BLaER1 treated with 17β-estradiol and CSF1 and Interleukin-3, amounts not matched to agents 10 nM and 100 nM (cell line): ENCODE measurements around the gene ZNF516.

Source experiments
- H3K27ac ChIP-seq, 11 experiments: shearing (Covaris generic); formaldehyde crosslinking; 2 replicates each; pipeline ENCODE4 v1.8.1; 2022
- H3K27me3 ChIP-seq, 11 experiments: shearing (Covaris generic); formaldehyde crosslinking; 2 replicates each; pipeline ENCODE4 v1.8.1; 2022
- H3K36me3 ChIP-seq, 11 experiments: shearing (Covaris generic); formaldehyde crosslinking; 2 replicates each; pipeline ENCODE4 v1.8.1; 2022
- H3K4me1 ChIP-seq, 10 experiments: shearing (Covaris generic); formaldehyde crosslinking; 2 replicates each; pipeline ENCODE4 v1.8.1; 2022
- H3K4me2 ChIP-seq, 11 experiments: shearing (Covaris generic); formaldehyde crosslinking; 2 replicates each; pipeline ENCODE4 v1.8.1; 2022
- H3K4me3 ChIP-seq, 10 experiments: shearing (Covaris generic); formaldehyde crosslinking; 2 replicates each; pipeline ENCODE4 v1.8.1; 2022
- H3K9ac ChIP-seq, 11 experiments: shearing (Covaris generic); formaldehyde crosslinking; 2 replicates each; pipeline ENCODE4 v1.8.1; 2022
- H3K9me3 ChIP-seq, 11 experiments: shearing (Covaris generic); formaldehyde crosslinking; replicated peaks in 1 of 11; 2 replicates each; pipeline ENCODE4 v1.8.1; 2022
- H4K20me1 ChIP-seq, 11 experiments: shearing (Covaris generic); formaldehyde crosslinking; 2 replicates each; pipeline ENCODE4 v1.8.1; 2022
- Cebpa-rat ChIP-seq, 11 experiments: shearing (Covaris generic); IDR thresholded peaks; 2 replicates each; pipeline ENCODE4 v1.8.1; 2022

ZNF516 gene

DNA sequence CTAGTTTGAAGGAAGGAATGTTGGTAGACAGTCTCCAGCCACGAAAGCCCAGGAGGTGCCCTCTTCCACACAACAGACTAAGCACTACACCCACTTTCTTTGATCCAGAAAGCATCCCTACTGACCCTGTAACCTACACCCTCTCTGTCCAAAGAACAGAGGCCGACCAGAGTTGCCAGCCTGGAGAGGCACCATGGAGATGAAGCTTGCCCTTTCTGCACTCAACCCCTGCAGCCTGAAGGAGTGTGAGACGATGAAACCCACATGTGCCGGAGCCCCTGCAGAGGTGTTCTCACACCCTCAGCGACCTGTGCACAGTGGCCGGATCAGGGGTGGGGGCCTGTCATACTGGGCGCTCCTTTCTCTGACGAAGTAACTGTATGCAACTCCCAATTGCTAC is 136.3 kb downstream of the ZNF516 start:
- Histone ChIP-seq H3K4me1 (peaks cover 14 to 26% (median 21%) of the 10 kb centered on the region in 10 experiments), H3K9me3 (peaks cover 0 to 40% (median 24%) of the 10 kb centered on the region in 11 experiments; a peak in 14 of 22 replicates), H3K27me3 (no peaks in the 10 kb centered on the region), H3K36me3 (peaks cover 70 to 88% (median 78%) of the 10 kb centered on the region in 11 experiments), H3K27ac (0 out of 22 replicates have a peak overlapping the region, but pooled peaks of 2 of the 11 experiments have one; percentile 4 to 29), H3K9ac (peak overlapping the region in 1 of 11 experiments; percentile 37; a peak in 1 of 22 replicates), H4K20me1 (peaks cover 0 to 34% (median 3%) of the 10 kb centered on the region in 11 experiments; a peak in 6 of 22 replicates), H3K4me3 (no peak overlapping the region; a peak in 1 of 20 replicates), H3K4me2 (peak overlapping the region; percentile 30 to 80 (median 61))
- no peak for TF ChIP-seq Cebpa-rat (IDR thresholded peaks at IDR 0.05)

DNA sequence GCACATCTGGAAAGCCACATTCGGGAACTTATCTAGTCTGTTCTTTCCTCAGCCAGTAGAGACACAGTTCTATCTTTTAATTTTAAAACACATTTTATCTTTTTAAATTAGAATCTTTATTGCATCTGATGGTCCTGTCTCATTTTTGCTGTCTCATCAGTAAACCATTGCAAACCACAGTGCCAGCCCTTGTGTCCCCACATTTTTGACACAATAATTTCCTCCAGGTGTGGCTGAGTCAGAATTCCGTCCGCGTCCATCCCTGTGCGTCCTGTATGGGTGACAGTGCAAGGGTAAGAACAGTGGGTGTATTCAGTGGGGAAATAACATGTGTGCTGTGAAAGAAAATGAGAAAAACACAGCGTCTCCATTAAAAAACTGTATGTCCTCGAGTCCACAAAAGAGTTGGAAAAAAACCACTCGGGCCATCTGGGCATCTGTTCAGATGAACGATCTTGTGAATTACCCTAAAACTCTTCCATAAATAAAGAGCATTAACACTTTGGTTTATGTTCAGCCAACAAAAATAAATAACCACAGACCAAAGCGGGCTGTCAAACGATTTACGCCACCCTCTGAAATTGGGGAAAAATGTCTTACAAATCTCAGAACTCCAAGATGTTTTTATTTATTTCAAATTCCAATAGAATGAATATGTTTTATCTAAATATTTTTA is 137.3 kb downstream of the ZNF516 start:
- Histone ChIP-seq H3K4me3 (no peak overlapping the region), H3K27ac (no peak overlapping the region), H3K27me3 (no peaks in the 10 kb centered on the region), H4K20me1 (peaks cover 0 to 24% (median 3%) of the 10 kb centered on the region in 11 experiments; a peak in 6 of 22 replicates), H3K9ac (no peak overlapping the region), H3K4me1 (peaks cover 14 to 26% (median 21%) of the 10 kb centered on the region in 10 experiments), H3K9me3 (peaks cover 0 to 43% (median 24%) of the 10 kb centered on the region in 11 experiments; a peak in 14 of 22 replicates), H3K4me2 (no peak overlapping the region), H3K36me3 (peaks cover 60 to 78% (median 68%) of the 10 kb centered on the region in 11 experiments)
- TF ChIP-seq Cebpa-rat (IDR thresholded peaks at IDR 0.05) = no peak

DNA sequence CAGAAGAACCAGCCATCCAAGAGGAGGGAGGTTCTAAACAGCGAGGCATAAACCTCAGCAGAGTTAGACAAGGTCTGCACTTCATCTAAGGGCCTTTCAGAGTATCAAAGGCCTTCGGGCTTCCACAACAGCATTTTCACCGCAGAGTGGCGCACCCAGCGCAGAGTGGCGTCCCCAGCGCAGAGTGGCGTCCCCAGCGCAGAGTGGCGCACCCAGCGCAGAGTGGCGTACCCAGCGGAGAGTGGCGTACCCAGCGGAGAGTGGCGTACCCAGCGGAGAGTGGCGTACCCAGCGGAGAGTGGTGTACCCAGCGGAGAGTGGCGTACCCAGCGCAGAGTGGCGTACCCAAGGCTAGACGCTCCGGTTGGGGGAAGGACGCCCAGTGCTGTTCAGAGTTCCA is 137.9 kb downstream of the ZNF516 start:
- Histone ChIP-seq H3K36me3 (peaks cover 55 to 72% (median 63%) of the 10 kb centered on the region in 11 experiments), H3K27me3 (no peaks in the 10 kb centered on the region)

DNA sequence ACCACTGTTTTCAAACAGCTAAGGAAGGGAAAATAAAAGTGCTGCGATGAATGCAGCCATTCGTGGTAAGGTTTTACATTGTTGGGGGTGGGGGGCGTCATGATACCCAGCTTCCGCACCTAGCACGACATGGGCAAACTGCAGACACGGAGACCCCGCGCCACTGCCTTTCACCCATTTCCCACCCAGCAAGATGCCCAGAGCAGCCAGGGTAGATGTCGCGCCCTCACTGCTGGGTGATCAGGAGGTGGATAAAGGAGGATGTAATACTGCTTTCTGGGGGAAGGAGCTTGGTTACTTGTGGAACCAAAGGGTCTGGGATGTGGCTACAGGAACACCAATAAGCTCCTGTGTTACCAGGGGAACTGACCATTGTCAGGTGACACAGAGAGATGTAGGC is 138.4 kb downstream of the ZNF516 start:
- Histone ChIP-seq H3K4me2 (no peak overlapping the region), H3K9me3 (peaks cover 0 to 43% (median 24%) of the 10 kb centered on the region in 11 experiments; a peak in 14 of 22 replicates), H4K20me1 (peaks cover 0 to 24% (median 3%) of the 10 kb centered on the region in 11 experiments; a peak in 6 of 22 replicates), H3K27me3 (no peaks in the 10 kb centered on the region), H3K4me1 (peaks cover 14 to 26% (median 21%) of the 10 kb centered on the region in 10 experiments), H3K9ac (no peak overlapping the region), H3K4me3 (no peak overlapping the region), H3K36me3 (peaks cover 50 to 67% (median 58%) of the 10 kb centered on the region in 11 experiments), H3K27ac (no peak overlapping the region)
- no peak for TF ChIP-seq Cebpa-rat (IDR thresholded peaks at IDR 0.05)

More for the DNA sequence above, 137.9 kb downstream of the ZNF516 start:
- Histone ChIP-seq H3K4me3 (no peak overlapping the region), H4K20me1 (peaks cover 0 to 24% (median 3%) of the 10 kb centered on the region in 11 experiments; a peak in 6 of 22 replicates), H3K9me3 (peaks cover 0 to 43% (median 24%) of the 10 kb centered on the region in 11 experiments; a peak in 14 of 22 replicates), H3K4me1 (peaks cover 14 to 26% (median 21%) of the 10 kb centered on the region in 10 experiments), H3K9ac (no peak overlapping the region), H3K27ac (no peak overlapping the region), H3K4me2 (no peak overlapping the region)
- no peak for TF ChIP-seq Cebpa-rat (IDR thresholded peaks at IDR 0.05)

DNA sequence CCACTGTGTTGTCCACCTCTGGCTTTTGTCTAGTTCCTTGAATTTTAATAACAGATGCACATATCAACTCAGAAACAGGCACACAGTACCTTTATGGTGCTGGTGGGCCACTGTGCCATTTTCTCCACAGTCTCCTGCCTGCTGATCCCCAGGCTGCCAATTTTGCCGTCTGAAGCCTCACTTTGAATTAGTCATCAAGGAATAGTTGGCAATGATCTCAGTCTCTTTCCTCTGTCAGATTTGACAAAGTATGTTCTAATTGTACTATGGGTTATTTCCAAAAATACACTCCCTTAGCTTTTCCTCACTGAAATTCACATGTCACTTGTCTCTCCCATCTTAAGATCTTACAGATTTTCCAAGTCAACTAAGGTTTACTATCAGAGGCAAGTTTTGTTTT is 140.7 kb downstream of the ZNF516 start:
- Histone ChIP-seq H3K9me3 (peaks cover 0 to 43% (median 24%) of the 10 kb centered on the region in 11 experiments; a peak in 14 of 22 replicates), H3K4me2 (no peak overlapping the region), H3K4me1 (peaks cover 11 to 16% (median 12%) of the 10 kb centered on the region in 10 experiments), H3K9ac (no peak overlapping the region), H3K27ac (no peak overlapping the region), H3K27me3 (no peaks in the 10 kb centered on the region), H3K4me3 (no peak overlapping the region), H3K36me3 (peaks cover 33 to 47% (median 39%) of the 10 kb centered on the region in 11 experiments), H4K20me1 (peaks cover 0 to 23% (median 0%) of the 10 kb centered on the region in 11 experiments; a peak in 6 of 22 replicates)
- no peak for TF ChIP-seq Cebpa-rat (IDR thresholded peaks at IDR 0.05)

DNA sequence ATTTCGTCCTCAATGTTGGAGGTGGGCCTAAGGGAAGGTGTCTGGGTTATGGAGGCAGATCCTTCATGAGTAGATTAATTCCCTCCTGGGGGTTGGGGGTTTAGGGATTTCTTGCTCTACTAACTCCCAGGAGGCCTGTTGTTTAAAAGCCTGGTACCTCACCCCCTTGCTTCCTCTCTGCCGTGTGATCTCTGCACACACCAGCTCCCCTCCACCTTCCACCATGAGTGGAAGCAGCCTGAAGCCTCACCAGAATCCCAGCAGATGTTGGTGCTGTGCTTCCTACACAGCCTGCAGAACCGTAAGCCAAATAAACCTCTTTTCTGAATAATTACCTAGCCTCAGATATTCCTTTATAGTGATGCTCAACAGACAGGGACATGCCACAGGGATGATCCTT is 141.5 kb downstream of the ZNF516 start:
- no peak overlapping the region for H3K27ac ChIP-seq
- no peak for TF ChIP-seq Cebpa-rat (IDR thresholded peaks at IDR 0.05)
- H3K4me3 ChIP-seq = no peak overlapping the region

DNA sequence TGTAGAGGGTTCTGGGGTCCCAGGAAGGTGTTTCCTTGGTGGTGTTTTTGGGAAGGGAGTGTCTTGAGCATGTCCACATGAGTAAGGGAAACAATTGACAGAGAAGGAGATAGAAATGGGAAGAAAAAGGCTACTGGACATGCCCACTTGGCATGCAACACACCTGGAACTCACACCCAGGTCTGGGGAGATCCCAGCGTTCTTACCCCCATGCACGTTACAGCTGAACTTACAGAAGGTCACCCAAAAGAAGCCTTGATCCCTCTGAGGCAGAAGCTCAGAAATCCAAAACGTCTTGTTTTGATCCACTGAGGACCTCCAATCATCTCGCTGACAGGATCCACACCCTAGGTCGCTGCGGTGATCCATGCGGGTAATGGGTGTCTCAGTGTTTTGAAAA is 142.0 kb downstream of the ZNF516 start:
- H3K36me3 ChIP-seq = peaks cover 27 to 34% (median 28%) of the 10 kb centered on the region in 11 experiments
- H4K20me1 ChIP-seq = peaks cover 0 to 17% (median 0%) of the 10 kb centered on the region in 11 experiments; a peak in 2 of 22 replicates
- TF ChIP-seq Cebpa-rat (IDR thresholded peaks at IDR 0.05) = no peak
- H3K9me3 ChIP-seq = peaks cover 0 to 43% (median 24%) of the 10 kb centered on the region in 11 experiments; a peak in 14 of 22 replicates
- no peaks in the 10 kb centered on the region for H3K27me3 ChIP-seq
- no peak overlapping the region for H3K27ac ChIP-seq
- no peak overlapping the region for H3K4me2 ChIP-seq
- no peak overlapping the region for H3K4me3 ChIP-seq
- H3K9ac ChIP-seq = no peak overlapping the region
- peaks cover 0 to 14% (median 9%) of the 10 kb centered on the region in 10 experiments; a peak in 14 of 20 replicates for H3K4me1 ChIP-seq

More for the DNA sequence above, 141.5 kb downstream of the ZNF516 start:
- no peak overlapping the region for H3K9ac ChIP-seq
- H3K27me3 ChIP-seq = no peaks in the 10 kb centered on the region
- H3K4me2 ChIP-seq = no peak overlapping the region
- peaks cover 0 to 43% (median 24%) of the 10 kb centered on the region in 11 experiments; a peak in 14 of 22 replicates for H3K9me3 ChIP-seq
- H3K36me3 ChIP-seq = peaks cover 30 to 38% (median 33%) of the 10 kb centered on the region in 11 experiments
- peaks cover 2 to 13% (median 8%) of the 10 kb centered on the region in 10 experiments; a peak in 18 of 20 replicates for H3K4me1 ChIP-seq
- peaks cover 0 to 17% (median 0%) of the 10 kb centered on the region in 11 experiments; a peak in 2 of 22 replicates for H4K20me1 ChIP-seq

DNA sequence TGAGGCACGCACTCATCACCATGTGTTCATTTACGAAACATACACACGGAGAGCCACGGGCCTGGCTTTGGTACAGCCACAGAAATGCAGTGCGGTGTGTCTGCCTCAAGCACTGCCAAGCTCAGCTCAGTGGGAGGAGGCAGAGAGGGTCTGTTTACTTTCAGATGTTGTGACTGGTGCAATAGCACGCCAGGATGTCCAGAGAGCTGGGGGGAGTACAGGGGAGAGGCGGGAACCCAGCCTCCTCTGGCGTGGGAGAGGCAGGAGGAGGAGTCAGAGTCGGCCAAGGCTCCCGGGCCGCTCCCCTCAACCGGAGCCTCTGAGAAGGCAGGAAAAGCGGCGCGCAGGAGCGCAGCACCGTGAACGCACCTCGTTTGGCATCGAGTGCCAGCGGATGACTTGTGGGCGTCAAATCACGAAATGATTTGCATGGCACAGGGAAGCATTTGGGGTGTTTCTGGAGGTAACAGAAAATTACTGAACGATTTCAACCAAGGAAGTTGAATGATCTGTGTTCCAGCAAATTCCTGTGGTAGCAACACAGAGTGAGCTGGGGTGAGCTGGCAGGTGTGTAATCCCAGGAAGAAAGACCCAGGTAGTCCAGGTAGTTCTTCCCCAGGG is 143.0 kb downstream of the ZNF516 start:
- H3K4me1 ChIP-seq = peaks cover 4 to 22% (median 19%) of the 10 kb centered on the region in 10 experiments; a peak in 18 of 20 replicates
- no peak overlapping the region for H3K9ac ChIP-seq
- H3K4me2 ChIP-seq = no peak overlapping the region
- H3K27ac ChIP-seq = no peak overlapping the region
- peaks cover 17 to 24% (median 19%) of the 10 kb centered on the region in 11 experiments for H3K36me3 ChIP-seq
- no peaks in the 10 kb centered on the region for H3K27me3 ChIP-seq
- H3K4me3 ChIP-seq = no peak overlapping the region
- H4K20me1 ChIP-seq = peaks cover 0 to 17% (median 0%) of the 10 kb centered on the region in 11 experiments; a peak in 2 of 22 replicates
- peaks cover 0 to 34% (median 15%) of the 10 kb centered on the region in 11 experiments; a peak in 13 of 22 replicates for H3K9me3 ChIP-seq
- TF ChIP-seq Cebpa-rat (IDR thresholded peaks at IDR 0.05) = no peak
